IPS-18c (cell line): Measurements from ENCODE around the gene NIBAN1.

ENCODE experiments used
- H3K4me3 ChIP-seq: 2 replicates; pipeline ENCODE4 v1.7.0; 2013; ENCODE audit warnings: low read depth, mild to moderate bottlenecking, low read length, moderate library complexity; ENCODE audit not compliant: insufficient read depth
- H3K9me3 ChIP-seq: one replicate; pipeline ENCODE4 v1.6.1; 2013; ENCODE audit warnings: mild to moderate bottlenecking, low read length, moderate library complexity; ENCODE audit not compliant: control insufficient read depth, insufficient read depth

Gene NIBAN1

DNA sequence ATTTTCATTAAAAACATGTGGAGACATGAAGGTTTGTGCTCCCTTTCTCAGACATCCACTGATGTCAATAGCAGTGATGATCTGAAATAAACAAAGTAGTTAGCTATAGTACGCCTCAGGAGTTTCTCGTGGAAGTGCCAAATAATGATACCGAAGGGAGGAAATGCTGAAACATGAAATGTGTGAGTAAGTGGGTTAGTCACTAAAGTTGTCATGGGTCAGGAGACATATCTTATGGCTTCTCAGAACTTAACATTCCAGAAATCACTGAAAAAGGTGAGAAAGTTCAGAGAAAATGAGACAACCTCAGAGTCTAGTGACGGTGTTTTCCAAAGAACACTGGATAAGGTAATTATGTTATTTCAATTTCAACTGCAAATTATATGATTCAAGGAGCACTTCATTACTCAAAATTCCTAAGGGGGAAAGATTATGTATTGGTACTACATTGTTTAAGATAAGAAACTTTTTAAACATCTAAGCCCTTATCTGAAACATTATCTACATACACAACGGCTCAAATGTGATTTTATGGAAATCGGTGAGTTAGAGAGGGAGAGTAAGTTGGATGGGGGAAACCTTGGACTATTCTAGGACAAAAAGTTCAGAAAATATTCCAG is 20.6 kb downstream of the NIBAN1 start:
- Histone ChIP-seq H3K9me3 (no peaks in the 10 kb centered on the region), H3K4me3 (no peak overlapping the region)

DNA sequence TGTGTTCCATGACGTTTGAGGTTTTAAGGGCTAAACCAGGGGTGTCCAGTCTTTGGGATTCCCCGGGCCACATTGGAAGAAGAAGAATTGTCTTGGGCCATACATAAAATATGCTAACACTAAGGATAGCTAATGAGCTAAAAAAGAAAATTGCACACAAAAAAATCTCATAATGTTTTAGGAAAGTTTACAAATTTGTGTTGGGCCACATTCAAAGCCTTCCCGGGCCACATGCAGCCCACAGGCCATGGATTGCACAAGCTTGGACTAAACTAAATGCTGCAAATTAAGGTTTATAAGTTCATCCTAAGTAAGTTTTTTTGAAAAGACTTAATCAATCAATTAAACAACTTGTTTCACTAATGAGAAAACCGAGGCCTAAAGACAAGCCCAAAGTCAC is 21.9 kb downstream of the NIBAN1 start:
- Histone ChIP-seq H3K9me3 (no peaks in the 10 kb centered on the region), H3K4me3 (no peak overlapping the region)

DNA sequence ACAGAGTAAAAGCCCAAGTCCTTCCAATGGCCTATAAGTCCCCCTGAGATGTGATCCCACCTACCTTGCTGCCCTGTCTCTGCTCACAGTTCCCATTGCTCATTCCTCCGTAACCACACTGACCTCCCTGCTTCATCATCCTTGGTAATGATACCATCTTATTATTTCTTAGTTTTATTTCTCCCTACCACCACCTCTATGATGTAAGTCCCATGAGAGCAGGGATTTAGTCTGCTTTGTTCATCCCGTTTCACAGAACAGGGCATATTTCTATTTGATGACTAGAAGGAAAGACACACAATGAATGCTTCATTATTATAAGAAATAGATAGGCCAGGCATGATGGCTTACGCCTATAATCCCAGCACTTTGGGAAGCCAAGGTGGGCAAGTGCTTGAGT is 22.5 kb downstream of the NIBAN1 start:
- no peak overlapping the region for H3K4me3 ChIP-seq
- no peaks in the 10 kb centered on the region for H3K9me3 ChIP-seq

GRCh38 chr1:184950906-184951305 is 23.4 kb downstream of the NIBAN1 start:
- Histone ChIP-seq H3K9me3 (no peaks in the 10 kb centered on the region), H3K4me3 (no peak overlapping the region)

DNA sequence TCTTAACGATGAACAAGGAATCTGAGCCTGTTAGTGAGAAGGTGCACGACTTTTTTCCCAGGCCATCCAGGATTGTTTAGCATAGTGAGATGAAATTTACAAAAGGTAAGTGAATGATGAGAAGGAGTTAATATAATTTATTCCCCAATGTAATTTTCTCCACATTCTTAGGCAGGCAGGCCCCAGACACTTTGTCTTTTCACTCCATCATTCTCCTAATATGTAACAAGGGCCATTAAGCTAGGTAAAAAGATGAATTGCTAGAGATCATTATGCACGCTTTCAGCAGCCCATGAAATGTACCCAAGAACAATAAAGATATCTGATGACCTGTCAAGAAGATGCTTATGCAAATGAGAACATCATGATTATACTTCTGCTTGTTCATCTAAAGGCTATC is 24.1 kb downstream of the NIBAN1 start:
- Histone ChIP-seq H3K9me3 (no peaks in the 10 kb centered on the region), H3K4me3 (no peak overlapping the region)

DNA sequence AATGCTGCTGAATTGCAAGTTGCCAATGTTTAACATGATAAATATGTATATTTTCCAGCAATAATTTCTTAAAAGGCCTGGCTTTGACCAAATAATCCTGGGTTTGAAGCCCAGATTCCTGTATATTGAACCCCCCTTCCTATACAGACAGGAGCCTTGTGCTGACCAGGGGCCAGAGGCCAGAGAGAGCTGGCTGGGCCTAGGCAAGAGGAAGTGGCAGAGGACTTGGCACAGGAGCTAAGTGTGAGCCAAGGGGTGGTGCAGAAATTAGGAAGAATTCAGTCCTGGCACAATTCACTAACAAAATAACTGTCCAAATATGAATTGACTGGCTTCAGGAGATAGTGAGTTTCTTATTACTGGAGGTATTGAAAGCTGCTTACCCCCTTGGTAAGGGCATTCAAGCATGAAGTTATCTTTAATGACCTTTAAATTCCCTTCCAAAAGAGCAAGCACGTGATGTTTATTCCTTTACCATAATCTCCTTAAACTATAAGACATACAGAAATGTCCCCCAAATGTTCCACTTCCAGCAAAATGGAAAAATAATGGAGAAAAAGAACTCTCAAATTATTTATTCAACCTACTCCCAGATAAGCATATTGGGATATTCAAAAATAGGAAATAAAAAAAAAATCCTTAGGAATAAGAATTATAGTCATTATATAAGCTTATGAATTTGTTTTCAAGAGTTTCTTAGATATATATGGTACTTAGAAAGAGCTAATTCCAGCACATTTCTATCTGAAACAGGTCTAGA is 26.6 kb downstream of the NIBAN1 start:
- no peaks in the 10 kb centered on the region for H3K9me3 ChIP-seq

DNA sequence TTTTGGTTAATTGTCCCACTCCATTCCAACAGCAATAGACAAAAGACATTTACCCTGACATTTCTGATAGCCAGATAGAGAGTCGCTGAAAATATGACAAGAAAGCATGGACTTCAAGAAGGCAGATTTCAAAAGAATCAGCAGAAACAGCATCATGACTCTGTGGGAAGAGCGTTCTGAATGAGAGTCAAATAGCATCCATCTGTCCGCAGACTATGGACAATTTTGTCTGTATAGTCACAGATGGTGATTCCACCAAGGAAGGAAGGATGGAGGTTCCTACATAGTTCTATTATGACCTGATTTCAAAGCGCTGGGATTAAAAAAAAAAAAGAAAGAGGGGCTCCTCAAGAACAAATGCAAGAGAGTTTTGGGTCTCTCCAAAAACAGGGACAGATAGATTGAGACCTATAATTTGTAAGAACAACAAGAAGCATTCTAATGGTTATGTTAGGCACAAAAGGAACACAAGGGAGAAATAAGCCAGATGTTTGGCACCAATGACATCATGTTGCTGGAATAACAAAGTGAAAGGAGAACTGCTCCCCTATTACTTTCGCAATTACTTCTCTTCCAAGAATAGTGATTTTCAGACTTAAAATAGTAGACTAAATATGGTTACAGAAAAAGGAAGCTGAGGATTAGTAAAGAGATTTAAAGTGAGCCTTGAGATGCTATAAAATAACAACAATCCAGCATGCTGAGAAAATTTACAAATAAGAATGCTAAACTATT is 28.5 kb downstream of the NIBAN1 start:
- Histone ChIP-seq H3K9me3 (no peaks in the 10 kb centered on the region), H3K4me3 (no peak overlapping the region)

More for the DNA sequence above, 26.6 kb downstream of the NIBAN1 start:
- no peak overlapping the region for H3K4me3 ChIP-seq

DNA sequence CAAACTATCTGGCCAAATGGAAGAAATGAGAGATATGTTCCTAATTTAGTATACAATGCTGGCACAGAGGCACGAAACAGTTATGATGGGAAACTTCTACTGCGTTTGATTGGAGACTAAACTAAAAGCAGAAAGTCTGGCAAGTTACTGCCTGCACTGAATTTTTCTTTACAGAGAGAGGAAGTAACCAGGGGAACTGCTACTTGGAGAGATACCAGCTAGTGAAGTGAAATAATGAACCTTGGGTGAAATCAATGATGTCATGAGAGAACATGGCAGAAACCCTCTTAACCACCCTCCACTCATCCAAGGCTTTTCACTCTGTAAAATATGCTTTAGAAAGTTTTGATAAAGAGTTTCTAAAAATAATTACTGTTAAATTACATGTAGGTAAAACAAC is 29.3 kb downstream of the NIBAN1 start:
- no peaks in the 10 kb centered on the region for H3K9me3 ChIP-seq
- H3K4me3 ChIP-seq = no peak overlapping the region

- H3K4me3 ChIP-seq = no peak overlapping the region
- no peaks in the 10 kb centered on the region for H3K9me3 ChIP-seq
These were observed 30.3 kb downstream of the NIBAN1 start for GRCh38 chr1:184943998-184944397.

DNA sequence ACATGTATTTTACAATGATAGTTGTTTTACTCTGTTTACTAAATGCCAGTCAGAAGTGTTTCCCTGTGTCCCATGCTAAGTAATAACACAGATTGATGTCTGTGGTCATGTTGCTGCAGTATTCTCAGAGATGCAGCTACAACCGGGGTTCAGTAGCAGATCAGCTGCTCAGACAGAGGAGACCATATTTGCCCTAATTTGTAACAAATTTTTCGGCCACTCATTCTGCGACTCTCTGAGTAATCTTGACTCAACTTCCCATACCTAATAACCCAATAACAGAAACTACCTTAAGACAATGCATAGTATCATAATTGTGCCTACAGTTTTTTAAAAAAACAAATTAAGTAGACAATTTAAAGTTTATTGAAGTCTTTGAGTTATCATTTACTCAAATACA is 32.6 kb downstream of the NIBAN1 start:
- no peaks in the 10 kb centered on the region for H3K9me3 ChIP-seq
- H3K4me3 ChIP-seq = no peak overlapping the region

DNA sequence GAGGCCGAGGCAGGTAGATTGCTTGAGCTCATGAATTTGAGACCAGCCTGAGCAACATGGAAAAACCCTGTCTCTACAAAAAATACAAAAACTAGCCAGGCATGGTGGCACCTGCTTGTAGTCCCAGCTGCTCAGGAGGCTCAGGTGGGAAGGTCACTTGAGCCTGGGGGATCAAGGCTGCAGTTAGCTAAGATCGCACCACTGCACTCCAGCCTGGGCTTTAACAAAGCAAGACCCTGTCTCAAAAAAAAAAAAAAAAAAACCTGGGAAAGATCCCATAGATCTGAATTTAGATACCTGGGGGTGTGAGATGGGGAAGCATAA is 32.9 kb downstream of the NIBAN1 start:
- H3K9me3 ChIP-seq = no peaks in the 10 kb centered on the region
- no peak overlapping the region for H3K4me3 ChIP-seq

DNA sequence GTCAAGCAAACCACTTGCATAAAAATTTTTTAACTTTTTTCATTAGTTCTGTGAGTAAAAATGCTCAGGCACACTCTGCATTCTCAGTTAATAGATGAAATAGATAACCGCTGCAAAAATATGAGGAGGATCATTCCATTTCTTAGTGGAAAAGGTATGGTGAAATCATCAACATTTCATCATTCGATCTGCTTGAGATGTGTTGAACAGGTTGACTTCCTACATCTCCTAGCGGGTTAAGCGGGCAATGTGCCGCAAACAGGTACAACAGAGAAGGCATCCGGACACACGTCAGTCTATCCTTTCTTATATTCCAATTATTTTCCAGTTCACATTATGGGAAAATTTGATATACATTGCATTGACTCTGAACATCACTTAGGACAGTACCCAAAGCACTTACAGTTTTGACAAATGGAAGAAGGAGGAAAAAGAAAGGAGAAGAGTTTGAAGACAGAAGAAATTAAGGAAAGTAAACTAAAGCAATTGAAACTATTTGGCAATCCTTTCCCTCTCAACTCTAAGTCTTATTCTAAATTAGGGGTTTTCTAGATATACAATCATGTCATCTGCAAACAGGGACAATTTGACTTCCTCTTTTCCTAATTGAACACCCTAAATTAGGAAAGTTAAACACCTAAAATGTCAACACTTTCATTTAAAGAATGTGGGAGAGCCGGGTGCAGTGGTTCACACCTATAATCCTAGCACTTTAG is 33.5 kb downstream of the NIBAN1 start:
- H3K9me3 ChIP-seq = no peaks in the 10 kb centered on the region
- no peak overlapping the region for H3K4me3 ChIP-seq

DNA sequence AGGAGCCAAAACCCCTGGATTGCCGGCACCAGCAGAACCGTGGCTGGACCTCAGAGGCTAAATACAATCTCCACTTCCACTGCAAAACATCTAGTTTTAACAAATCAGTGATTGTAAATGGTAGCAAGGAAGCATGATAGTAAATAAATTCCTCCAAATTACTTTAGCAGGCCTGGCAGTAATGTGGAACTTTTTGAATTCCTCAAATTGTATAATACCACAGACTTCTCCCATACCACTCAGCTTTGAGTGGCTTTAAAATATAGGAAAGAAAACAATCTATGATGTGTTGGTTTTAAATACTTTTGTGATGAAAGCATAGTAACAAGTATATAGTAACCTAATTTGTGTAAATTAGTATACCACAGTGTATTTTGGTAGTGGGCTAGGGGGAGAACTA is 34.1 kb downstream of the NIBAN1 start:
- no peak overlapping the region for H3K4me3 ChIP-seq
- H3K9me3 ChIP-seq = no peaks in the 10 kb centered on the region

- Histone ChIP-seq H3K4me3 (no peak overlapping the region), H3K9me3 (no peaks in the 10 kb centered on the region)
These were observed 36.6 kb downstream of the NIBAN1 start for GRCh38 chr1:184937729-184938128.

GRCh38 chr1:184935920-184936798 is 38.1 kb downstream of the NIBAN1 start:
- H3K9me3 ChIP-seq = no peaks in the 10 kb centered on the region
- H3K4me3 ChIP-seq = no peak overlapping the region

GRCh38 chr1:184933944-184934343 is 40.4 kb downstream of the NIBAN1 start:
- H3K4me3 ChIP-seq = no peak overlapping the region
- H3K9me3 ChIP-seq = no peaks in the 10 kb centered on the region

- Histone ChIP-seq H3K9me3 (no peaks in the 10 kb centered on the region), H3K4me3 (no peak overlapping the region)
These were observed 42.0 kb downstream of the NIBAN1 start for GRCh38 chr1:184932319-184932718.
